A673 (cell line): ENCODE data around the gene TRIM29. TPM values are rescaled to one million over a fixed set of nuclear protein-coding genes. Genes with fewer than 3 reads are reported as not detected.

Source experiments
- BruUV-seq: library from RNA; stranded (reverse); fragments of 400-500 nt; replicated peaks from 2 replicates; lab custom pipeline; 2021; lab: Mats Ljungman, UMichigan
- CTCF ChIA-PET: fragments of 300-600 bp; sonication (Branson Sonifier 250); formaldehyde crosslinking; loops from one replicate; lab custom pipeline; 2022; ENCODE audit warnings: antibody characterized with exemption; lab: Charles Lee
- POLR2A ChIA-PET: fragments of 300-600 bp; sonication (Branson Sonifier 250); formaldehyde crosslinking; loops from one replicate; lab custom pipeline; 2022; ENCODE audit warnings: antibody characterized with exemption; ENCODE audit not compliant: low non-redundant PET; lab: Charles Lee
- DNase-seq: peaks from one replicate; pipeline ENCODE4 v3.0.0-alpha.2; 2015; ENCODE audit warnings: low spot score
- H3K27ac ChIP-seq: fragments of 200-600 bp; sonication (generic); 2 replicates; pipeline ENCODE4 v1.5.1; 2016; ENCODE audit warnings: mixed run types, low read depth, mild to moderate bottlenecking, mixed read lengths, antibody characterized with exemption, low read length; ENCODE audit not compliant: poor library complexity, severe bottlenecking
- H3K27me3 ChIP-seq: fragments of 200-600 bp; sonication (generic); replicated peaks from 2 replicates; pipeline ENCODE4 v1.6.1; 2017; ENCODE audit warnings: mixed run types, low read depth, mild to moderate bottlenecking, mixed read lengths, antibody characterized with exemption, low read length; ENCODE audit not compliant: insufficient read depth, poor library complexity
- H3K36me3 ChIP-seq: fragments of 200-600 bp; sonication (generic); 2 replicates; pipeline ENCODE4 v1.6.1; 2016; ENCODE audit warnings: mixed run types, mild to moderate bottlenecking, mixed read lengths, antibody characterized with exemption, low read length; ENCODE audit not compliant: insufficient read depth, poor library complexity, severe bottlenecking
- H3K4me1 ChIP-seq: fragments of 200-600 bp; sonication (generic); 2 replicates; pipeline ENCODE4 v1.6.1; 2017; ENCODE audit warnings: mixed run types, mild to moderate bottlenecking, mixed read lengths, antibody characterized with exemption, low read length; ENCODE audit not compliant: insufficient read depth, poor library complexity, severe bottlenecking
- H3K4me3 ChIP-seq: fragments of 200-600 bp; sonication (generic); 2 replicates; pipeline ENCODE4 v1.5.1; 2016; ENCODE audit warnings: low read depth, mixed run types, mild to moderate bottlenecking, mixed read lengths, low read length; ENCODE audit not compliant: poor library complexity, severe bottlenecking
- H3K9me3 ChIP-seq: fragments of 200-600 bp; sonication (generic); 2 replicates; pipeline ENCODE4 v1.6.1; 2016; ENCODE audit warnings: mixed run types, low read depth, mild to moderate bottlenecking, mixed read lengths, antibody characterized with exemption, low read length; ENCODE audit not compliant: poor library complexity, severe bottlenecking
- EZH2 ChIP-seq: fragments of 200-600 bp; sonication (generic); IDR thresholded peaks from 2 replicates; pipeline ENCODE4 v1.6.1; 2017; ENCODE audit warnings: borderline replicate concordance, low read depth, mild to moderate bottlenecking, mixed read lengths, antibody characterized with exemption, low read length; ENCODE audit not compliant: poor library complexity, severe bottlenecking
- intact Hi-C: fragments of 100-400 bp; cut with micrococcal nuclease; formaldehyde crosslinking; loops from one replicate; pipeline ENCODE4 v1.10.0; 2022; ENCODE audit not compliant: unreplicated experiment
- total RNA-seq: library from RNA; stranded (reverse); gene quantifications from 2 replicates; pipeline ENCODE4 v1.2.3, GENCODE V29; 2021
- TF ChIP-seq, protein P1 (sequence below): fragments of 300-800, 200-600 bp; sonication (generic); conservative IDR thresholded peaks from 2 replicates; pipeline ENCODE4 v1.5.1; 2017; ENCODE audit warnings: low read depth, mild to moderate bottlenecking, antibody characterized with exemption, low read length, moderate library complexity, mixed read lengths

Gene TRIM29
- total RNA-seq, 1 experiment from 2014 or later: not detected

- Histone ChIP-seq H3K27me3 (peaks cover 5% of the 10 kb centered on the region), H3K36me3 (no peaks in the 10 kb centered on the region), H3K9me3 (no peaks in the 10 kb centered on the region), H3K27ac (no peak overlapping the region), H3K4me3 (no peak overlapping the region), H3K4me1 (peaks cover 11% of the 10 kb centered on the region)
- TF ChIP-seq EZH2: no peak
- TF ChIP-seq, protein P1, sequence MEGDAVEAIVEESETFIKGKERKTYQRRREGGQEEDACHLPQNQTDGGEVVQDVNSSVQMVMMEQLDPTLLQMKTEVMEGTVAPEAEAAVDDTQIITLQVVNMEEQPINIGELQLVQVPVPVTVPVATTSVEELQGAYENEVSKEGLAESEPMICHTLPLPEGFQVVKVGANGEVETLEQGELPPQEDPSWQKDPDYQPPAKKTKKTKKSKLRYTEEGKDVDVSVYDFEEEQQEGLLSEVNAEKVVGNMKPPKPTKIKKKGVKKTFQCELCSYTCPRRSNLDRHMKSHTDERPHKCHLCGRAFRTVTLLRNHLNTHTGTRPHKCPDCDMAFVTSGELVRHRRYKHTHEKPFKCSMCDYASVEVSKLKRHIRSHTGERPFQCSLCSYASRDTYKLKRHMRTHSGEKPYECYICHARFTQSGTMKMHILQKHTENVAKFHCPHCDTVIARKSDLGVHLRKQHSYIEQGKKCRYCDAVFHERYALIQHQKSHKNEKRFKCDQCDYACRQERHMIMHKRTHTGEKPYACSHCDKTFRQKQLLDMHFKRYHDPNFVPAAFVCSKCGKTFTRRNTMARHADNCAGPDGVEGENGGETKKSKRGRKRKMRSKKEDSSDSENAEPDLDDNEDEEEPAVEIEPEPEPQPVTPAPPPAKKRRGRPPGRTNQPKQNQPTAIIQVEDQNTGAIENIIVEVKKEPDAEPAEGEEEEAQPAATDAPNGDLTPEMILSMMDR: no peak
- intact Hi-C loops: no loop called here
- no peak for DNase-seq
- CTCF ChIA-PET: no interaction called here
- POLR2A ChIA-PET: no interaction called here
- BruUV-seq: no TSS peak
Measured at GRCh38 chr11:120065876-120066275, 72.0 kb downstream of the TRIM29 start.

GRCh38 chr11:120065176-120065575, 72.7 kb downstream of the TRIM29 start:
- no peaks in the 10 kb centered on the region for H3K36me3 ChIP-seq
- peaks cover 11% of the 10 kb centered on the region for H3K4me1 ChIP-seq
- TF ChIP-seq, protein P1: no peak
- TF ChIP-seq EZH2: no peak
- H3K27ac ChIP-seq: no peak overlapping the region
- no TSS peak for BruUV-seq
- no peaks in the 10 kb centered on the region for H3K9me3 ChIP-seq
- ChIA-PET CTCF (no interaction called here), POLR2A (no interaction called here)
- intact Hi-C loops: no loop called here
- DNase-seq: no peak
- H3K4me3 ChIP-seq: no peak overlapping the region
- peaks cover 7% of the 10 kb centered on the region for H3K27me3 ChIP-seq

DNA sequence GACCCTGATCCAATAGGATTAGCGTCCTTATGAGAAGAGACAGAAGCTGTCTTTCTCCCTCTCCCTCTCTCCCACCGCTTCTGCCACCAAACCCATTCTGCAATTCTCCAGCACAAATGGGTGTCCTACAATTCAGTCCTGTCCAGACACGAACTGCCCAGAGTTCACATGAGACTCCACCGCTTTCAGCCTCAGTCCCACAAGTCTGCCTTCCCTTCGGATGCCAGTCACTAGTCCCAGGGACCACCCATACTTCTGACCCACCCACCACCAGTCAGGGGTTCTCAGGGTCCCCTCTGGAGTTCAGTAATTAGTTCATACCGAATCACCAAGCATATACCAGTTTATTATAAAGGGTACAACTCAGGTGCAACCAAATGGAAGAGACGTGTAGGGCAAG, 73.6 kb downstream of the TRIM29 start:
- H3K4me1 ChIP-seq: peaks cover 11% of the 10 kb centered on the region
- H3K27me3 ChIP-seq: peaks cover 12% of the 10 kb centered on the region
- H3K36me3 ChIP-seq: no peaks in the 10 kb centered on the region
- no peak overlapping the region for H3K4me3 ChIP-seq
- POLR2A ChIA-PET: no interaction called here
- H3K27ac ChIP-seq: no peak overlapping the region
- CTCF ChIA-PET: no interaction called here
- DNase-seq: no peak
- intact Hi-C loops: no loop called here
- BruUV-seq: no TSS peak
- no peaks in the 10 kb centered on the region for H3K9me3 ChIP-seq
- no peak for TF ChIP-seq EZH2
- TF ChIP-seq, protein P1: no peak
